GM23338 (cell line): ENCODE data around the gene SLC15A4. TPM values are rescaled to one million over a fixed set of nuclear protein-coding genes. Genes with fewer than 3 reads are reported as not detected.

ENCODE experiments used
- ATAC-seq: fragments of 200-7000 bp; cut with Tn5 transposase; 3 replicates; pipeline ENCODE4 v1.9.1; 2020
- DNase-seq: peaks from one replicate; pipeline ENCODE4 v3.0.0-alpha.2; 2015; ENCODE audit warnings: low spot score
- H2AFZ ChIP-seq: fragments of 200-600 bp; sonication (generic); 2 replicates; pipeline ENCODE4 v1.8.0; 2016; ENCODE audit warnings: antibody characterized with exemption, mild to moderate bottlenecking, moderate library complexity
- H3F3A ChIP-seq: fragments of 200-600 bp; sonication (generic); replicated peaks from 2 replicates; pipeline ENCODE4 v1.8.0; 2017; ENCODE audit warnings: antibody characterized with exemption, mixed run types, low read depth
- H3K27ac ChIP-seq: fragments of 200-600 bp; sonication (generic); 2 replicates; pipeline ENCODE4 v1.6.1; 2016; ENCODE audit warnings: low read depth
- H3K27me3 ChIP-seq: fragments of 200-600 bp; sonication (generic); 2 replicates; pipeline ENCODE4 v1.8.0; 2016; ENCODE audit warnings: mild to moderate bottlenecking, mixed run types, moderate library complexity; ENCODE audit not compliant: insufficient read depth
- H3K36me3 ChIP-seq: fragments of 200-600 bp; sonication (generic); 2 replicates; pipeline ENCODE4 v1.8.0; 2016; ENCODE audit warnings: mild to moderate bottlenecking; ENCODE audit not compliant: insufficient read depth
- H3K4me1 ChIP-seq: fragments of 200-600 bp; sonication (generic); 2 replicates; pipeline ENCODE4 v1.8.0; 2016; ENCODE audit warnings: mild to moderate bottlenecking, moderate library complexity; ENCODE audit not compliant: insufficient read depth
- H3K4me2 ChIP-seq: fragments of 200-600 bp; sonication (generic); 2 replicates; pipeline ENCODE4 v1.7.1; 2017; ENCODE audit warnings: mixed run types
- H3K4me3 ChIP-seq: fragments of 200-600 bp; sonication (generic); 2 replicates; pipeline ENCODE4 v1.6.1; 2016; ENCODE audit warnings: mixed run types
- H3K79me2 ChIP-seq: fragments of 200-600 bp; sonication (generic); replicated peaks from 2 replicates; pipeline ENCODE4 v1.8.0; 2017; ENCODE audit warnings: mild to moderate bottlenecking; ENCODE audit not compliant: insufficient read depth
- H3K9me2 ChIP-seq: fragments of 200-600 bp; sonication (generic); 2 replicates; pipeline ENCODE4 v1.8.0; 2017; ENCODE audit not compliant: insufficient read depth
- H4K20me1 ChIP-seq: fragments of 200-600 bp; sonication (generic); replicated peaks from 2 replicates; pipeline ENCODE4 v1.8.0; 2017; ENCODE audit warnings: mild to moderate bottlenecking; ENCODE audit not compliant: insufficient read depth
- H3K27ac Mint-ChIP-seq: 2 replicates; pipeline ENCODE4 v1.8.0; 2020; ENCODE audit warnings: inconsistent platforms, mild to moderate bottlenecking, moderate library complexity, mixed read lengths
- H3K27me3 Mint-ChIP-seq: 3 replicates; pipeline ENCODE4 v1.8.0; 2022; ENCODE audit warnings: low read depth, mild to moderate bottlenecking, moderate library complexity, mixed read lengths, inconsistent platforms; ENCODE audit not compliant: insufficient read depth, poor library complexity
- H3K36me3 Mint-ChIP-seq: 3 replicates; pipeline ENCODE4 v1.8.0; 2021; ENCODE audit warnings: low read depth, mild to moderate bottlenecking, inconsistent platforms, moderate library complexity, mixed read lengths
- H3K4me1 Mint-ChIP-seq: 3 replicates; pipeline ENCODE4 v1.8.0; 2020; ENCODE audit warnings: mild to moderate bottlenecking, inconsistent platforms, mixed read lengths
- H3K4me3 Mint-ChIP-seq: 3 replicates; pipeline ENCODE4 v1.8.0; 2021; ENCODE audit warnings: moderate library complexity, mild to moderate bottlenecking, inconsistent platforms, mixed read lengths
- H3K9me3 Mint-ChIP-seq: 3 replicates; pipeline ENCODE4 v1.8.0; 2020; ENCODE audit warnings: moderate library complexity, mild to moderate bottlenecking, inconsistent platforms, mixed read lengths
- CREB1 ChIP-seq: fragments of 250-450 bp; sonication (Bioruptor Pico); IDR thresholded peaks from 2 replicates; pipeline ENCODE4 v1.5.0; 2020; ENCODE audit warnings: low read depth, mild to moderate bottlenecking, moderate library complexity
- EZH2 ChIP-seq: fragments of 200-600 bp; sonication (generic); IDR thresholded peaks from one replicate; pipeline ENCODE4 v1.8.0; 2017; ENCODE audit warnings: antibody characterized with exemption, mild to moderate bottlenecking, low read depth; ENCODE audit not compliant: unreplicated experiment
- EZH2phosphoT487 ChIP-seq: fragments of 200-600 bp; sonication (generic); IDR thresholded peaks from one replicate; pipeline ENCODE4 v1.8.1; 2018; ENCODE audit warnings: antibody characterized with exemption; ENCODE audit not compliant: unreplicated experiment
- JUNB ChIP-seq: IDR thresholded peaks from one replicate; pipeline ENCODE4 v1.6.1; 2016; ENCODE audit warnings: antibody characterized with exemption; ENCODE audit not compliant: unreplicated experiment
- NANOG ChIP-seq: IDR thresholded peaks from 2 replicates; pipeline ENCODE4 v1.6.1; 2016; ENCODE audit warnings: antibody characterized with exemption, borderline replicate concordance
- POLR2AphosphoS5 ChIP-seq: IDR thresholded peaks from 2 replicates; pipeline ENCODE4 v1.6.1; 2016; ENCODE audit warnings: antibody characterized with exemption, low read depth
- STAT1 ChIP-seq: IDR thresholded peaks from one replicate; pipeline ENCODE4 v1.6.1; 2016; ENCODE audit warnings: antibody characterized with exemption; ENCODE audit not compliant: unreplicated experiment
- ZNF114 ChIP-seq: fragments of 250-450 bp; sonication (Bioruptor Pico); IDR thresholded peaks from 2 replicates; pipeline ENCODE4 v1.5.0; 2020; ENCODE audit warnings: mild to moderate bottlenecking, moderate library complexity
- ZNF331 ChIP-seq: fragments of 250-450 bp; sonication (Bioruptor Pico); IDR thresholded peaks from 2 replicates; pipeline ENCODE4 v1.5.0; 2020; ENCODE audit warnings: low read depth, mild to moderate bottlenecking, moderate library complexity
- ZNF462 ChIP-seq: fragments of 250-450 bp; sonication (Bioruptor Pico); IDR thresholded peaks from 2 replicates; pipeline ENCODE4 v1.5.0; 2020; ENCODE audit warnings: mild to moderate bottlenecking, moderate library complexity
- polyA plus RNA-seq: library from polyadenylated mRNA; unstranded; fragments of >200 nt; fragmentation: Nextera tagmentation; extraction: Ambion mirVana; gene quantifications from 2 replicates; pipeline ENCODE4 v1.2.1, GENCODE V29; 2016
- total RNA-seq: library from RNA; depleted of rRNA; stranded (reverse); fragments of >200 nt; shearing (Covaris generic); gene quantifications from 2 replicates; pipeline ENCODE4 v1.2.3, GENCODE V29; 2014
- TF ChIP-seq, protein P1 (sequence below), 2 experiments: fragments of 200-600 bp in 1 of 2; sonication (generic) in 1 of 2; conservative IDR thresholded peaks; 2 replicates each; pipeline versions ENCODE4 v1.5.1 to v1.6.1; 2016 to 2017; ENCODE audit warnings: antibody characterized with exemption in 2 of 2, low read depth in 2 of 2, mild to moderate bottlenecking in 2 of 2, moderate library complexity in 1 of 2
- TF ChIP-seq, protein P2 (sequence below): IDR thresholded peaks from one replicate; pipeline ENCODE4 v1.6.1; 2018; ENCODE audit warnings: antibody characterized with exemption; ENCODE audit not compliant: unreplicated experiment
- TF ChIP-seq, protein P3 (sequence below): IDR thresholded peaks from 2 replicates; pipeline ENCODE4 v1.6.1; 2016; ENCODE audit warnings: antibody characterized with exemption

SLC15A4 gene
- total and polyA plus RNA-seq, 2 experiments from 2014 or later, result 7.7 to 30.3 TPM

DNA sequence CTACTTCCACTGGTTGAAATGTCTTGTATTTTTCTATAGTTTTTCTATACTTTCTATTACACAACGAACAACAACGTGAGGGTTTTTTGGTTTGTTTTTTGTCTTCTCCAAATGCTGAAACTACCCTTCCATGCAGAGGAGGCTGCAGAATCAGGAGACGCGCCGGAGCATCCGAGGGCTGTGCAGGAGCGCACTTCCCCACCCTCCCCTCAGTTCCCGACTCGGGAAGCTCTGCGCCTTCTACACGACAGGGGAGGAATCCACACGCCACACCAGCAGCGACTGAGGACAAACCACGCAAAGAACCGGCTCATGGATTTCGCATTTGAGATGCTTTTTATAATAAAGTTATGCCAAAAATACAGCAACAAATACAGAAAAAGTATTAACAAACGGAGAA, 30.9 kb downstream of the SLC15A4 start:
- Mint-ChIP-seq H3K36me3 (peaks cover 65% of the 10 kb centered on the region), H3K9me3 (peaks cover 95% of the 10 kb centered on the region), H3K27me3 (peaks cover 2% of the 10 kb centered on the region), H3K4me3 (no peak overlapping the region), H3K27ac (no peak overlapping the region), H3K4me1 (peaks cover 3% of the 10 kb centered on the region; the same call in 1 of the 3 replicates)
- no peak for TF ChIP-seq ZNF462 (CRISPR knock-in tag)
- no peak for TF ChIP-seq NANOG
- no peak for TF ChIP-seq CREB1
- TF ChIP-seq, protein P1, sequence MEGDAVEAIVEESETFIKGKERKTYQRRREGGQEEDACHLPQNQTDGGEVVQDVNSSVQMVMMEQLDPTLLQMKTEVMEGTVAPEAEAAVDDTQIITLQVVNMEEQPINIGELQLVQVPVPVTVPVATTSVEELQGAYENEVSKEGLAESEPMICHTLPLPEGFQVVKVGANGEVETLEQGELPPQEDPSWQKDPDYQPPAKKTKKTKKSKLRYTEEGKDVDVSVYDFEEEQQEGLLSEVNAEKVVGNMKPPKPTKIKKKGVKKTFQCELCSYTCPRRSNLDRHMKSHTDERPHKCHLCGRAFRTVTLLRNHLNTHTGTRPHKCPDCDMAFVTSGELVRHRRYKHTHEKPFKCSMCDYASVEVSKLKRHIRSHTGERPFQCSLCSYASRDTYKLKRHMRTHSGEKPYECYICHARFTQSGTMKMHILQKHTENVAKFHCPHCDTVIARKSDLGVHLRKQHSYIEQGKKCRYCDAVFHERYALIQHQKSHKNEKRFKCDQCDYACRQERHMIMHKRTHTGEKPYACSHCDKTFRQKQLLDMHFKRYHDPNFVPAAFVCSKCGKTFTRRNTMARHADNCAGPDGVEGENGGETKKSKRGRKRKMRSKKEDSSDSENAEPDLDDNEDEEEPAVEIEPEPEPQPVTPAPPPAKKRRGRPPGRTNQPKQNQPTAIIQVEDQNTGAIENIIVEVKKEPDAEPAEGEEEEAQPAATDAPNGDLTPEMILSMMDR (conservative IDR thresholded peaks at IDR 0.05; ENCODE audit: low read depth in 2 of 2), result no peak
- TF ChIP-seq, protein P2, sequence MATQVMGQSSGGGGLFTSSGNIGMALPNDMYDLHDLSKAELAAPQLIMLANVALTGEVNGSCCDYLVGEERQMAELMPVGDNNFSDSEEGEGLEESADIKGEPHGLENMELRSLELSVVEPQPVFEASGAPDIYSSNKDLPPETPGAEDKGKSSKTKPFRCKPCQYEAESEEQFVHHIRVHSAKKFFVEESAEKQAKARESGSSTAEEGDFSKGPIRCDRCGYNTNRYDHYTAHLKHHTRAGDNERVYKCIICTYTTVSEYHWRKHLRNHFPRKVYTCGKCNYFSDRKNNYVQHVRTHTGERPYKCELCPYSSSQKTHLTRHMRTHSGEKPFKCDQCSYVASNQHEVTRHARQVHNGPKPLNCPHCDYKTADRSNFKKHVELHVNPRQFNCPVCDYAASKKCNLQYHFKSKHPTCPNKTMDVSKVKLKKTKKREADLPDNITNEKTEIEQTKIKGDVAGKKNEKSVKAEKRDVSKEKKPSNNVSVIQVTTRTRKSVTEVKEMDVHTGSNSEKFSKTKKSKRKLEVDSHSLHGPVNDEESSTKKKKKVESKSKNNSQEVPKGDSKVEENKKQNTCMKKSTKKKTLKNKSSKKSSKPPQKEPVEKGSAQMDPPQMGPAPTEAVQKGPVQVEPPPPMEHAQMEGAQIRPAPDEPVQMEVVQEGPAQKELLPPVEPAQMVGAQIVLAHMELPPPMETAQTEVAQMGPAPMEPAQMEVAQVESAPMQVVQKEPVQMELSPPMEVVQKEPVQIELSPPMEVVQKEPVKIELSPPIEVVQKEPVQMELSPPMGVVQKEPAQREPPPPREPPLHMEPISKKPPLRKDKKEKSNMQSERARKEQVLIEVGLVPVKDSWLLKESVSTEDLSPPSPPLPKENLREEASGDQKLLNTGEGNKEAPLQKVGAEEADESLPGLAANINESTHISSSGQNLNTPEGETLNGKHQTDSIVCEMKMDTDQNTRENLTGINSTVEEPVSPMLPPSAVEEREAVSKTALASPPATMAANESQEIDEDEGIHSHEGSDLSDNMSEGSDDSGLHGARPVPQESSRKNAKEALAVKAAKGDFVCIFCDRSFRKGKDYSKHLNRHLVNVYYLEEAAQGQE, result no peak
- no peak for TF ChIP-seq STAT1
- TF ChIP-seq, protein P3, sequence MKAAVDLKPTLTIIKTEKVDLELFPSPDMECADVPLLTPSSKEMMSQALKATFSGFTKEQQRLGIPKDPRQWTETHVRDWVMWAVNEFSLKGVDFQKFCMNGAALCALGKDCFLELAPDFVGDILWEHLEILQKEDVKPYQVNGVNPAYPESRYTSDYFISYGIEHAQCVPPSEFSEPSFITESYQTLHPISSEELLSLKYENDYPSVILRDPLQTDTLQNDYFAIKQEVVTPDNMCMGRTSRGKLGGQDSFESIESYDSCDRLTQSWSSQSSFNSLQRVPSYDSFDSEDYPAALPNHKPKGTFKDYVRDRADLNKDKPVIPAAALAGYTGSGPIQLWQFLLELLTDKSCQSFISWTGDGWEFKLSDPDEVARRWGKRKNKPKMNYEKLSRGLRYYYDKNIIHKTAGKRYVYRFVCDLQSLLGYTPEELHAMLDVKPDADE, result no peak
- no peak for TF ChIP-seq JUNB
- no peak for TF ChIP-seq EZH2phosphoT487
- no peak for TF ChIP-seq EZH2
- TF ChIP-seq ZNF114 (CRISPR knock-in tag), result no peak
- no peak for TF ChIP-seq POLR2AphosphoS5
- TF ChIP-seq ZNF331 (CRISPR knock-in tag), result no peak
- H2AFZ ChIP-seq, result no peak overlapping the region
- no peaks in the 10 kb centered on the region for H3K79me2 ChIP-seq
- no peaks in the 10 kb centered on the region for H3F3A ChIP-seq
- no peak overlapping the region for H3K4me2 ChIP-seq
- DNase-seq (no peak), ATAC-seq (no peak)
- no peaks in the 10 kb centered on the region for H3K9me2 ChIP-seq
- no peak overlapping the region for H3K27ac ChIP-seq
- H4K20me1 ChIP-seq, result no peaks in the 10 kb centered on the region
- 0 out of 2 replicates have a peak, but pooled peaks cover 4% of the 10 kb centered on the region for H3K36me3 ChIP-seq
- H3K4me3 ChIP-seq, result no peak overlapping the region
- no peaks in the 10 kb centered on the region for H3K4me1 ChIP-seq
- no peaks in the 10 kb centered on the region for H3K27me3 ChIP-seq
